K562 (cell line): Measurements from ENCODE around the gene ALK. TPM values are rescaled to one million over a fixed set of nuclear protein-coding genes. Genes with fewer than 3 reads are reported as not detected.

Experiments used
- ATAC-seq: fragments of 200-7000 bp; cut with Tn5 transposase; 3 replicates; pipeline ENCODE4 v1.9.1; 2020; ENCODE audit warnings: moderate library complexity
- BruUV-seq: library from RNA; stranded (reverse); fragments of 400-500 nt; replicated peaks from 2 replicates; lab custom pipeline; 2021; lab: Mats Ljungman, UMichigan
- CTCF ChIA-PET: fragments of 300-600 bp; formaldehyde crosslinking; extraction: SDS; loops from one replicate; lab custom pipeline; 2021; ENCODE audit warnings: low intra/inter-chr PET ratio; lab: Yijun Ruan, JAX
- POLR2A ChIA-PET: fragments of 300-600, 350-650 bp; sonication (Branson Sonifier 250); formaldehyde crosslinking; extraction: SDS; loops from one replicate; lab custom pipeline; 2021; ENCODE audit warnings: antibody characterized with exemption, inconsistent platforms; lab: Yijun Ruan, JAX
- DNase-seq, 4 experiments: peaks; one replicate each; pipeline versions ENCODE4 v3.0.0 to v3.0.0-alpha.2; 2011 to 2018; ENCODE audit warnings: low spot score in 3 of 4, mixed read lengths in 3 of 4; ENCODE audit errors: extremely low read depth in 1 of 4
- FAIRE-seq: peaks from 2 replicates; lab custom pipeline; 2011; peaks lifted over from hg19 to GRCh38; lab: Jason Lieb, UNC
- H2AFZ ChIP-seq: 2 replicates; pipeline ENCODE4 v1.6.0; 2011; ENCODE audit warnings: low read depth, low read length, control low read depth, inconsistent platforms
- H3K27ac ChIP-seq: fragments of 200-600 bp; 3 replicates; pipeline ENCODE4 v1.8.0; 2011; ENCODE audit warnings: low read depth, mild to moderate bottlenecking, control low read depth, inconsistent platforms, low read length, moderate library complexity, mixed read lengths; ENCODE audit errors: extremely low read depth
- H3K27me3 ChIP-seq, 2 experiments: fragments of 300-600 bp in 1 of 2; 2 replicates in 1 of 2; 3 replicates in 1 of 2; pipeline versions ENCODE4 v1.6.0 to v1.8.0; 2011; ENCODE audit warnings: inconsistent platforms in 2 of 2, low read length in 2 of 2, mild to moderate bottlenecking in 1 of 2, mixed read lengths in 1 of 2, moderate library complexity in 1 of 2; ENCODE audit not compliant: control insufficient read depth in 2 of 2, insufficient read depth in 2 of 2
- H3K36me3 ChIP-seq: fragments of 300-600 bp; 3 replicates; pipeline ENCODE4 v1.8.0; 2011; ENCODE audit warnings: mild to moderate bottlenecking, low read length, inconsistent platforms; ENCODE audit not compliant: control insufficient read depth, insufficient read depth
- H3K4me1 ChIP-seq, 2 experiments: fragments of 200-600 bp in 1 of 2; replicated peaks in 1 of 2; 2 replicates in 1 of 2; 3 replicates in 1 of 2; pipeline versions ENCODE4 v1.5.1 to v1.8.0; 2011; ENCODE audit warnings: inconsistent platforms in 2 of 2, low read length in 2 of 2, mild to moderate bottlenecking in 1 of 2, mixed read lengths in 1 of 2, moderate library complexity in 1 of 2; ENCODE audit not compliant: control insufficient read depth in 2 of 2, insufficient read depth in 2 of 2
- H3K4me2 ChIP-seq: 2 replicates; pipeline ENCODE4 v1.6.1; 2011; ENCODE audit warnings: low read length, control low read depth, inconsistent platforms, mixed read lengths; ENCODE audit not compliant: insufficient read depth
- H3K4me3 ChIP-seq: fragments of 200-600 bp; sonication (generic), shearing (Covaris generic); 2 replicates; pipeline ENCODE4 v1.5.1; 2016; ENCODE audit warnings: control low read depth, inconsistent platforms
- H3K79me2 ChIP-seq: fragments of 200-600 bp; 3 replicates; pipeline ENCODE4 v1.8.0; 2011; ENCODE audit warnings: low read length, inconsistent platforms; ENCODE audit not compliant: control insufficient read depth, insufficient read depth
- H3K9ac ChIP-seq, 2 experiments: 2 replicates each; pipeline versions ENCODE4 v1.6.0 to v1.6.1; 2011; ENCODE audit warnings: low read depth in 2 of 2, low read length in 2 of 2, control low read depth in 1 of 2, inconsistent platforms in 1 of 2, mild to moderate bottlenecking in 1 of 2, mixed read lengths in 1 of 2; ENCODE audit not compliant: insufficient read depth in 1 of 2
- H3K9me1 ChIP-seq: one replicate; pipeline ENCODE4 v1.6.0; 2011; ENCODE audit warnings: inconsistent platforms, mild to moderate bottlenecking, low read length, moderate library complexity; ENCODE audit not compliant: control insufficient read depth, insufficient read depth
- H3K9me3 ChIP-seq: replicated peaks from 2 replicates; pipeline ENCODE4 v1.5.1; 2011; ENCODE audit warnings: low read depth, low read length, inconsistent platforms; ENCODE audit not compliant: control insufficient read depth, insufficient read depth
- H4K20me1 ChIP-seq: replicated peaks from 2 replicates; pipeline ENCODE4 v1.6.1; 2011; ENCODE audit warnings: low read length, inconsistent platforms, mixed read lengths; ENCODE audit not compliant: control insufficient read depth, insufficient read depth
- BDP1 ChIP-seq: IDR thresholded peaks from 3 replicates; pipeline ENCODE4 v1.6.1; 2011; ENCODE audit not compliant: insufficient read length, insufficient read depth
- C11orf30 ChIP-seq: fragments of 450-650 bp; IDR thresholded peaks from 2 replicates; pipeline ENCODE4 v1.6.1; 2016; ENCODE audit warnings: low read depth, mild to moderate bottlenecking
- ESRRA ChIP-seq: fragments of 450-650 bp; IDR thresholded peaks from 2 replicates; pipeline ENCODE4 v1.6.1; 2014; ENCODE audit warnings: low read depth, mild to moderate bottlenecking, moderate library complexity, borderline replicate concordance
- FUS ChIP-seq: fragments of 200-400 bp; formaldehyde crosslinking; optimal IDR thresholded peaks from 2 replicates; pipeline ENCODE3; 2017; ENCODE audit warnings: low read depth, low read length
- HDAC1 ChIP-seq, 2 experiments: fragments of 450-650 bp; IDR thresholded peaks; 2 replicates each; pipeline ENCODE4 v1.6.1; 2016 to 2017; ENCODE audit warnings: inconsistent platforms in 1 of 2, mild to moderate bottlenecking in 1 of 2, moderate library complexity in 1 of 2
- HNRNPK ChIP-seq: fragments of 200-400 bp; formaldehyde crosslinking; IDR thresholded peaks from one replicate; pipeline ENCODE4 v1.6.1; 2018; ENCODE audit warnings: mild to moderate bottlenecking, low read depth, low read length; ENCODE audit not compliant: poor library complexity, severe bottlenecking
- HNRNPLL ChIP-seq: fragments of 200-400 bp; formaldehyde crosslinking; IDR thresholded peaks from 2 replicates; pipeline ENCODE4 v1.6.1; 2017; ENCODE audit warnings: low read length, low read depth, mild to moderate bottlenecking; ENCODE audit not compliant: poor library complexity, severe bottlenecking
- MYC ChIP-seq, 2 experiments: fragments of 250-450 bp in 1 of 2; sonication (Bioruptor Pico) in 1 of 2; IDR thresholded peaks; 2 replicates each; pipeline versions ENCODE4 v1.5.1 to v1.6.1; 2012 to 2021; ENCODE audit warnings: low read depth in 2 of 2, borderline replicate concordance in 1 of 2, improper control_type of control experiment in 1 of 2, low read length in 1 of 2, mild to moderate bottlenecking in 1 of 2, moderate library complexity in 1 of 2
- NBN ChIP-seq: fragments of 450-650 bp; IDR thresholded peaks from 2 replicates; pipeline ENCODE4 v1.6.1; 2016; ENCODE audit warnings: low read depth, mild to moderate bottlenecking
- PKNOX1 ChIP-seq: fragments of 450-650 bp; IDR thresholded peaks from 2 replicates; pipeline ENCODE4 v1.6.1; 2016
- ZBTB1 ChIP-seq: sonication (generic); formaldehyde crosslinking; IDR thresholded peaks from 2 replicates; pipeline ENCODE4 v1.8.1; 2023; ENCODE audit warnings: missing genetic modification reagents, low read depth, mild to moderate bottlenecking, borderline replicate concordance
- ZNF445 ChIP-seq: fragments of 250-450 bp; sonication (Bioruptor Pico); IDR thresholded peaks from 2 replicates; pipeline ENCODE4 v1.4.0; 2020; ENCODE audit warnings: low read depth, mild to moderate bottlenecking, moderate library complexity
- WGBS: fragments of 100-300 bp; shearing (Covaris generic); methylation state at CpG from one replicate; pipeline ENCODE4 v1.1.6; 2016; ENCODE audit warnings: low coverage, mixed read lengths; ENCODE audit not compliant: insufficient coverage; ENCODE audit errors: missing lambda C conversion rate; 5-methylcytosine and 5-hydroxymethylcytosine counted together
- in situ Hi-C: fragments of 300-500 bp; cut with MboI; formaldehyde crosslinking; loops from 4 replicates; pipeline ENCODE4 v1.15.0; 2018; ENCODE audit warnings: inconsistent platforms, mixed read lengths
- intact Hi-C: fragments of 100-400 bp; cut with micrococcal nuclease; formaldehyde crosslinking; loops from 2 replicates; pipeline ENCODE4 v1.14.2; 2022
- polyA plus RNA-seq, 8 experiments: library from polyadenylated mRNA; depleted of rRNA in 4 of 8; stranded (reverse) in 5 of 8; unstranded in 3 of 8; fragments of >200 nt; fragmentation: Nextera tagmentation in 2 of 8; fragmentation: Illumina TruSeq in 1 of 8; extraction: Ambion mirVana in 2 of 8; extraction: Trizol in 1 of 8; gene quantifications; 2 replicates each; pipeline versions ENCODE4 v1.2.1 to v1.2.3, GENCODE V29; 2011 to 2014; ENCODE audit warnings: inconsistent platforms in 1 of 8, missing spikeins in 1 of 8
- total RNA-seq, 7 experiments: library from RNA; depleted of rRNA in 6 of 7; stranded (reverse); fragments of >200 nt in 6 of 7; fragmentation: Illumina TruSeq in 2 of 7; extraction: Trizol in 2 of 7; gene quantifications; 2 replicates each; pipeline versions ENCODE4 v1.2.1 to v1.2.3, GENCODE V29; 2011 to 2021; ENCODE audit warnings: low replicate concordance in 1 of 7
- TF ChIP-seq, protein P1 (sequence below): fragments of 450-650 bp; IDR thresholded peaks from 2 replicates; pipeline ENCODE4 v1.6.1; 2016; ENCODE audit warnings: mild to moderate bottlenecking
- TF ChIP-seq, protein P2 (sequence below): fragments of 150-350 bp; conservative IDR thresholded peaks from 2 replicates; pipeline ENCODE4 v1.6.1; 2014; ENCODE audit warnings: low read length

Gene ALK
- total and polyA plus RNA-seq, 9 of the 15 experiments (the other 6 are each of a cell fraction or from before 2014, with no cell fraction given): not detected

- TF ChIP-seq, protein P1, sequence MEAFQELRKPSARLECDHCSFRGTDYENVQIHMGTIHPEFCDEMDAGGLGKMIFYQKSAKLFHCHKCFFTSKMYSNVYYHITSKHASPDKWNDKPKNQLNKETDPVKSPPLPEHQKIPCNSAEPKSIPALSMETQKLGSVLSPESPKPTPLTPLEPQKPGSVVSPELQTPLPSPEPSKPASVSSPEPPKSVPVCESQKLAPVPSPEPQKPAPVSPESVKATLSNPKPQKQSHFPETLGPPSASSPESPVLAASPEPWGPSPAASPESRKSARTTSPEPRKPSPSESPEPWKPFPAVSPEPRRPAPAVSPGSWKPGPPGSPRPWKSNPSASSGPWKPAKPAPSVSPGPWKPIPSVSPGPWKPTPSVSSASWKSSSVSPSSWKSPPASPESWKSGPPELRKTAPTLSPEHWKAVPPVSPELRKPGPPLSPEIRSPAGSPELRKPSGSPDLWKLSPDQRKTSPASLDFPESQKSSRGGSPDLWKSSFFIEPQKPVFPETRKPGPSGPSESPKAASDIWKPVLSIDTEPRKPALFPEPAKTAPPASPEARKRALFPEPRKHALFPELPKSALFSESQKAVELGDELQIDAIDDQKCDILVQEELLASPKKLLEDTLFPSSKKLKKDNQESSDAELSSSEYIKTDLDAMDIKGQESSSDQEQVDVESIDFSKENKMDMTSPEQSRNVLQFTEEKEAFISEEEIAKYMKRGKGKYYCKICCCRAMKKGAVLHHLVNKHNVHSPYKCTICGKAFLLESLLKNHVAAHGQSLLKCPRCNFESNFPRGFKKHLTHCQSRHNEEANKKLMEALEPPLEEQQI: no peak
- no peak for TF ChIP-seq HNRNPK
- no peak for TF ChIP-seq NBN
- TF ChIP-seq MYC (IDR thresholded peaks at IDR 0.05; ENCODE audit: low read depth, low read length): no peak
- TF ChIP-seq MYC (CRISPR knock-in tag; IDR thresholded peaks at IDR 0.05; ENCODE audit: borderline replicate concordance, low read depth): no peak
Measured at GRCh38 chr2:29314816-29315571, 606.4 kb downstream of the ALK start (continued).

DNA sequence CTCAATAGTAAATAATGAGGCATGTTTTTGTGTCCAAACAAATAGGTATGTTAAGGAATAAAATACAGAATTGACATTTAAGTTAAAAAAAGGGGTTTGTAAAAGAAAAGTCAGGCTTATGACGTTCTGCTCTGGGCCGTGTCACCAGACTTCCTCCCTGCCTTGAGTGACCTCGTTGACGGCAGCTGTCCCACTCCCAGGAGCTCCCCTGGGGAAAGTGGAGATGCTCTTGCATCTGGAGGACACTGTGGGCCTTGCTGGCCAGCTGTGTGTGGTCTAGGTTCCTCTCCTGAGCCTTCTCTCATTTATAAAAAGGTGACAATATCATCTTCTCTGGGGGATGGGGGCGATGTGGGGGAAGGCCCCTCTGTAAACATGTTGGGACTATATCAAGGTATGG is 609.9 kb downstream of the ALK start:
- H3K27ac ChIP-seq: no peak overlapping the region
- no peaks in the 10 kb centered on the region for H3K36me3 ChIP-seq
- H3K9ac ChIP-seq: no peak overlapping the region
- H3K4me2 ChIP-seq: no peak overlapping the region
- FAIRE-seq (no peak), DNase-seq (no peak), ATAC-seq (no peak)
- no TSS peak for BruUV-seq
- 0% methylated on average over 5 of the region's 5 CpGs for WGBS
- no peak overlapping the region for H2AFZ ChIP-seq
- no peaks in the 10 kb centered on the region for H3K9me3 ChIP-seq
- H3K79me2 ChIP-seq: no peaks in the 10 kb centered on the region
- no peaks in the 10 kb centered on the region for H3K9me1 ChIP-seq
- in situ Hi-C loops (no loop called here), intact Hi-C loops (no loop called here)
- CTCF ChIA-PET: no interaction called here
- H3K4me3 ChIP-seq: no peak overlapping the region
- H3K27me3 ChIP-seq: peaks cover 0 to 18% of the 10 kb centered on the region in 2 experiments; a peak in 3 of 5 replicates
- POLR2A ChIA-PET: interaction anchor here (0.6 to 0.7 kb wide), 2 partner anchors 87 to 489 kb away, joined by 3 read pairs; no protein-coding TSS in a partner anchor
- H4K20me1 ChIP-seq: peaks cover 5% of the 10 kb centered on the region; the same call in 1 of the 2 replicates
- H3K4me1 ChIP-seq: no peaks in the 10 kb centered on the region; a peak in 1 of 5 replicates
- TF ChIP-seq ZNF445 (CRISPR knock-in tag) (no peak), ESRRA (no peak), ZBTB1 (CRISPR knock-in tag) (no peak), C11orf30 (no peak), HNRNPLL (no peak), FUS (no peak), BDP1 (no peak), HDAC1 (IDR thresholded peaks at IDR 0.05) (no peak), PKNOX1 (no peak)
- TF ChIP-seq, protein P2, sequence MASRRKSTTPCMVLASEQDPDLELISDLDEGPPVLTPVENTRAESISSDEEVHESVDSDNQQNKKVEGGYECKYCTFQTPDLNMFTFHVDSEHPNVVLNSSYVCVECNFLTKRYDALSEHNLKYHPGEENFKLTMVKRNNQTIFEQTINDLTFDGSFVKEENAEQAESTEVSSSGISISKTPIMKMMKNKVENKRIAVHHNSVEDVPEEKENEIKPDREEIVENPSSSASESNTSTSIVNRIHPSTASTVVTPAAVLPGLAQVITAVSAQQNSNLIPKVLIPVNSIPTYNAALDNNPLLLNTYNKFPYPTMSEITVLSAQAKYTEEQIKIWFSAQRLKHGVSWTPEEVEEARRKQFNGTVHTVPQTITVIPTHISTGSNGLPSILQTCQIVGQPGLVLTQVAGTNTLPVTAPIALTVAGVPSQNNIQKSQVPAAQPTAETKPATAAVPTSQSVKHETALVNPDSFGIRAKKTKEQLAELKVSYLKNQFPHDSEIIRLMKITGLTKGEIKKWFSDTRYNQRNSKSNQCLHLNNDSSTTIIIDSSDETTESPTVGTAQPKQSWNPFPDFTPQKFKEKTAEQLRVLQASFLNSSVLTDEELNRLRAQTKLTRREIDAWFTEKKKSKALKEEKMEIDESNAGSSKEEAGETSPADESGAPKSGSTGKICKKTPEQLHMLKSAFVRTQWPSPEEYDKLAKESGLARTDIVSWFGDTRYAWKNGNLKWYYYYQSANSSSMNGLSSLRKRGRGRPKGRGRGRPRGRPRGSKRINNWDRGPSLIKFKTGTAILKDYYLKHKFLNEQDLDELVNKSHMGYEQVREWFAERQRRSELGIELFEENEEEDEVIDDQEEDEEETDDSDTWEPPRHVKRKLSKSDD: no peak
